NCI-H82 treated with DMSO at 0.1 percent for 48 hours (cell line): ENCODE results near the gene ERCC4.

Source experiments
- DNase-seq: peaks from one replicate; lab custom pipeline; 2025; ENCODE audit not compliant: unreplicated experiment; lab: John Stamatoyannopoulos, UW

Gene ERCC4

GRCh38 chr16:13945744-13946485 lies 26.0 kb downstream of the ERCC4 start:
- DNase-seq, result no peak

GRCh38 chr16:13948086-13948485 lies 28.1 kb downstream of the ERCC4 start:
- no peak for DNase-seq

DNA sequence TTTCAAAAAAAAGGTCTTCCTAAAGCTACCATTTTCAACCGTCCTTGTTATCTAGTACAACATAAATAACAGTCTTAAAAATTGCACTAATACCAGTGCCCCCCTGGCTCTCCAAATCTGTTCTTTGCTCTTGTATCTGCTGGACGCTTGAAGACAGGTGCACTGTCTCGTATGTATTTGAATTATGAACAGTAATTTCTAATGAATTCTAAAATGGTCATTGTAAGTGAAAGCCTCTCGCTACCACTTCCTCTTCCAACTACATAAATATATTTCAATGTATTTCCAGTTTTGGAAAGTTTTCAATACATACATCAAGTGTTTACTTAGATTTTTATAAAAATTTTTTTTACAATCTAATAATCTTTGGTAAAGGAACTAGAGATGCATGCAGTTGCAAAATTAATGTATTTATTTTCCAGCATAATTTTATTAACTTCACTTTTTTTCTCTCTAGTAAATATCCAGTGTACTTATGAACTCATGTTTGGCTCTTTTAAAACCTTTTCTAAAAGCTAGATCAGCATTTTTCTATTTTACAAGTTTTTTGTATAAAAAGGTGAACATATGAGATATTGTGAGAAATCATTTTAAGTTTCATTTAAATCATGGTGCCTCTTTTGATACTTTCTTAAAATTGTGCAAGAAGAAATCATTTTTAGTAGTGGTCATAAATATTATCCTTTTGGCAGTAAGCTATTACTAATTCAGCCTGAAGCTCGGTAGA lies 31.0 kb downstream of the ERCC4 start:
- no peak for DNase-seq

DNA sequence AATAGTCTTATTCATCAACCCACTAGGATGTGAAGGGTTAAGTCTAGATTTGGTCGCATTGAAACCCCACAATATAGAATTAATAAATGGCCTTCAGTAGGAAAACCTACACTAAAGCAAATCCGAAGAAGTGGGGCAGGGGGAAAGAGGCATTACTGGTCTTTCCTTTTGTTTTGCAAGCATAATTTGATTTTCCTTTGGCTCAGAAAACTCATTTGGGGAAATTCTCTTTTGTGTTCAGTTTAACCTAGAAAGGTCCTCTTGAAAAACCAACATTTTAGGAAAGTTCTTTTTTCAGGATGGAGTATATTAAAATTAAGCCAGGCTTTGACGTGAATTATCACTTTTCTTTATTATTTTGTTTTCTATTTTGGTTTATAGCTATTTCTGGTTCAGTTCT lies 31.7 kb downstream of the ERCC4 start:
- DNase-seq, result no peak

DNA sequence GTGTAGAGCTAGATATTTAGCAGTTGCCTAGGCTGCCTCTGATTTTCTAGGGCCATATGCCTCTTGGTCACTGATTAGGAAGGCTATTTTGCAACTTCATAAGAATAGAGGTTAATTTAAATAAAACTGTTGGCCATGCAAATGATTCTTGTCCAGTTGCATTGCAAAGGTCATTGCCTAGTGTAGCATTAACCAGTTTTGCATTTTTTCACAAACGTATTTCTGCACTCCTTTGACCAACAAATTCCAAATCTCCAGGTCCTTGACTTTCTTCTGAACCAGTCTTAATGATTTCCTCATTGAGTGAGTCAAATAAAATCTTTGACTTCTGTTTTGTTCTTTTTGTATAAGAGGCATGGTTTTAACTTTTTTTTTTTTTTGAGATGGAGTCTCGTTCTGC lies 33.5 kb downstream of the ERCC4 start:
- DNase-seq, result no peak

DNA sequence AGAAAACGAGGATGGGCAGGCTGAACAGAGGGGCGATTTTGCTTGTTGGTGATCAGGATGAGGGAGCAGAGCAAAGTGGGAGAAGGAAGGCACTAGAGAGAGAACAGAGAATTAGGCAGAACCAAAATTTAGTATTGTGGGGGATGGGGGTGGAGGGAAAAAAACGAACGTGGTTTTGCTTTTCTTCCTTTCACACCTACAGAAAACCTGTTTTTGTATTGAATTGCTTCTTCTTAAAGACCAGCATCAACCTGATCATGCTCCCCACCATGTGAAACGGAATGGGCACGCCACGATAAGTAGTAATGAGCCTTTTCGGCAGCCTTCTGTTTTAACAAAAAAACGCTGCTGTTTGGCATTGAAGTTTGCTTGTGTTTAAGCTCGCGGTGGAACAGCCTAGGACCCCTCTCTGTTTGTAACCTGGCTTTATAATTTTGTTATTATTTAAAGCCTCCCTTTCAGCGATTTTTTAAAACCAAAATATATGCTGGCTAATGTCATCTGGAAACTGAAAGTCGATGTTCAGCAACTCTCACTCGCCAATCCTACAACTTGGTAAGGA lies 36.8 kb downstream of the ERCC4 start:
- no peak for DNase-seq

DNA sequence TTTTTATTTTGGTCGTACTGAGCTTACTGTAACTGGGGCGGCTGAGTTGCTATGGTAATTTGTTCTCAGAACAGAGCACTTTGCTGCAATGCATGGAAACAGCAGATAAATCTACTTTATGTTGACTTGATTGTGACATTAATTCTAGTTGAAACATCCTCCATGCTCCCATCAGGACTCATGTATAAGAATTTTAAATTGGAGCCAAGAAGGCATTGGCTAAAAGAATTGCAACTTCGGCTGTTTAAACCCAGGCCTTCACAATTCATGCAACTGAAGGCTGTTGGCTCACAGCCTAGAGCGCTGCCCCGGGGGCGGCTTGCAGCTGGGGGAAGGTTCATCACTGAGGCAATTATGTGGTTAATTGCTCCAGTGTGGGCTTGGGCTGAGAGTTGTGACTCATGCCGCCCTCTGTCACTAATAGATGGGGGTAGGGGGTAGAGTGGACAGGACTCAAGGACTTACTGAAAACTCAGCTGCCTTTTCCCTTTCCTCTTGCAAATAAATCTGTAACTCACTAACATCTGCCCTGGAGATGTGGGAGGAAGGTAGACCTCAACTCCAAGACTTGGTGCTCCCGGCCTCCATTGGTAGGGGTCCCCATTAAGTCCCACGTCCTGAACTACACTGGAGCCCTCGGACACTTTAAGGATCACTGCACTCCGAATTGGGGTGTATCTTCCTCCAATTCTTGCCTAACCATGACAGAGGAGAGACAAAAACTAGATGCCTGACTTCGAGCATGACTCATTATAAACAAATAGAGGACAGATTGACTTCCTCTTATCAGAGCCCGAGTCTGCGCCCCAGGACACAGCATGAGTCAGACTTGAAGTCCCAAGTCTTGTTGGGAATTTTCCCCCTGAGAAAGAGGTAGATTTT lies 37.5 kb downstream of the ERCC4 start:
- no peak for DNase-seq

DNA sequence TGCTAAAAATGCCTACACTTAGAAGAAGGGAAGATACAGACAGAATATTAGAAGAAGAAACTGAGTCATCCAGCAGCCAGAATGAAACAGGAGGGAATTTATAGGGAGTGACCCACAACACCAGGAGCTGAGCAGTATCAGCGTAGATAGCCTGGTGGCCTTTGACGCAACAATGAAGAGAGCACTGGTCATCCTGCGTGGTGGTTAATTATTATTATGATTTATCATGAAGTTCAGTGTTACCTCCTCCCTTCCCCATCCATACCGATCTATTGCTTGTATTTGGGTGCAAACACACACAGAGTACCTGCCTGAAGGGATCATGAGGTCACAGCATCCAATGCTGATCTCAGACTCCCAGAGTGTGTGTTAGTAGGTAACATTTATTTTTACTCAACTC lies 38.5 kb downstream of the ERCC4 start:
- no peak for DNase-seq

DNA sequence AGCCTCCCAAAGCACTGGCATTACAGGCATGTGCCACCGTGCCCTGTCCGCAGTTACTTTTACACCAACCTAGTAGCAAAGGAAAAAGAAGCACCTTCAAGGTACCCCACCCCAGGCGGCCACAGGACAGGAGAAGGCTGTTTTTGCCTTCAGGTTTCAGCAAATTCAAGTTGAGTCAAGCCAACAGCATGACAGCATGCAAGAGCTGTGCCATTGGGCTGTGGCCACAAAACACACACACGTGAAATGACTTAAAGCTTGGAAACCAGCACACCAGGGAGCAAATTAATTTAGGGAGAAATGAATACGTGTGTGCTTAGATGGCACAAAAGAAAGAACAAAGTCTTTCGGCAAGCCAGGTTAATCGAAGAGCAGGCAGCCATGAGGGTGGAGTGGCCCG lies 39.7 kb downstream of the ERCC4 start:
- no peak for DNase-seq

DNA sequence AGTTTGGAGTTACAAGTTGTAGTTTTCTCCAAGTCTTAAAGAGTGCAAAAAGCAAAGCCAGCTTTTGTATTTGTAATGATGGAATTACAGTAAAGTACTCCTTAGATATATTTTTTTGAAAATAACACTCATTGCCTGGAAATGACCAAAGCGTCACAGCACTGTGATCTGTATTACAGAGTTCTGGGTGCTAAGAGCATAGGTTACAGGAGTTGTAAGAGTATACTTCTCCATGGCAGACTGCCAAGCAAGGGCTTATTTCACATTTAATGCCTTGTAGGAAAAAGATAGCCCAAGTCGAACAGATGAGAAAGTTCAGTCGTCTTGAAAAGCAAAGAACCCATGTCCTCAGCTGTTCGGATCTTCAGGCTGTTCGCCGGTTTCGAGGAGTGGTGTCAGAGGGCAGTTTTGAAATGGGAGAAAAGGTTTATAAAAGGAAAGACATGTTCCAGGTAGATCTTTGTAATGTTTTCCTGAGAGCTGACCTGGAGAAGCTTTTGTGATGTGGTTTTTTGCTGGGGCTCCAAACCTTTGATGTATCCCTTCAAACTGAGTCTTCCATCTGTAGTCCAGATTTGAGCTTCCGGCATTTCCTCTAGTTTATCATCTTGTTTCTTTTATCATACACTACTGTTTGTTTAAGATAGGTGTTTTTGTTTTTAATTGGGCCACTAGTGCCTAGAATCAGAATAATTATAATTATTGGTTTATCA lies 41.3 kb downstream of the ERCC4 start:
- peak; percentile 56 for DNase-seq

DNA sequence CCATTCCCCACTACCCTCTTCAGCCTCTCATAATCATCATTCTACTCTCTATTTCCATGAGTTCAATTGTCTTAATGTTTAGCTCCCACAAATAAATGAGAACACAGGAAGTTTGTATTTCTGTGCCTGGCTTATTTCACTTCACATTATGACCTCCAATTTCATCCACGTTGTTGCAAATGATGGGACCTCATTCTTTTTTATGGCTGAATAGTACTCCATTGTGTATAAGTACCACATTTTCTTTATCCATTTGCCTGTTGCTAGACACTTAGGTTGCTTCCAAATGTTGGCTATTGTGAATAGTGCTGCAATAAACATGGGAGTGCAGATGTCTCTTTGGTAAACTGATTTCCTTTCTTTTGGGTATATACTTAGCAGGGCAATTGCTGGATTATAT lies 42.3 kb downstream of the ERCC4 start:
- DNase-seq, result no peak

DNA sequence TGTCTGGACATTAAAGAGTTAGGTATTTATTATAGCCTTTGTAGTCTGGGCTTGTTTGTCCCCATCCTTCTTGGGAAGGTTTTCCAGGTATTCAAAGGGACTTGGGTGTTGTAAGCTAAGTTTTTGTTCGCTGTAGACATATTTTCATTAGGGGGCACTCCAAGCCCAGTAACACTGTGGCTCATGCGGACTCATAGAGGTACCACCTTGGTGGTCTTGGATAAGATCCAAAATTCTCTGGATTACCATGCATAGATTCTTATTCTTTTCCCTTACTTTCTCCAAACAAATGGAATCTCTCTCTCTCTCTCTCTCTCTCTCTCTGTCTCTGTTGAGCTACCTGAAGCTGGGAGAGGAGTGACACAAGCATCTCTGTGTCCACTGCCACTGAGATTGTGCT lies 48.9 kb downstream of the ERCC4 start:
- DNase-seq, result no peak

GRCh38 chr16:13969711-13970110 lies 49.8 kb downstream of the ERCC4 start:
- DNase-seq, result no peak

DNA sequence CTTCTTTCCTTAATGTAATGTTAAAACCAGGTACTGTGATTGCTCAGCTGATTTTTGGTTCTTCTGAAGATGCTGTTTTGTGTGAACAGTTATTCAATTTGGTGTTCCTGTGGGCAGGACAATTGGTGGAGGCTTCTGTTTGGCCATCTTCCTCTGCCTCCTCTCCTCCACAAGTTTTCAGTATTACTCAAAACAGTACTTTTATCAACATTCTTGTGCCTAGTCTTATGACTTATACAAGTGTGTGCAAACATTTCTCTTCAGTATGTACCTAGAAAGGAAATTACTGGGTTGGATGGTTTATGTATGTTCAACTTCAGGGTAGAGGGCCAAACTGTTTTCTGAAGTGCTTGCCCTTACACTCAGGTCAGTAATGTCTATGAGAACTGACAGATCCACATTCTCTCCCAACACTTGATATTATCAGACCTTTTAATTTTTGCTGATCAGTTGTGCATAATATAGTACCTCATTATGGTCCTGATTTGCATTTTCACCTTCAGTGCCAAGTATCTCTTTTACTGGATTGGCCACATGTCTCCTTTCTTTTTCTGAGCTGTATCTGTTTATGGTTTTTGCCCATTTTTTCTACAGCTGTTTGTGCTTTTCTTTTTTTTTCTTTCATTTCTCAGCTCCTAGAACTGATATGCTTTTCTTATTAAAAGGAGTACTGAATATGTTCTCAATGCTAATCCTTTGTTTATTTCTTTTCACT lies 50.9 kb downstream of the ERCC4 start:
- DNase-seq, result no peak

DNA sequence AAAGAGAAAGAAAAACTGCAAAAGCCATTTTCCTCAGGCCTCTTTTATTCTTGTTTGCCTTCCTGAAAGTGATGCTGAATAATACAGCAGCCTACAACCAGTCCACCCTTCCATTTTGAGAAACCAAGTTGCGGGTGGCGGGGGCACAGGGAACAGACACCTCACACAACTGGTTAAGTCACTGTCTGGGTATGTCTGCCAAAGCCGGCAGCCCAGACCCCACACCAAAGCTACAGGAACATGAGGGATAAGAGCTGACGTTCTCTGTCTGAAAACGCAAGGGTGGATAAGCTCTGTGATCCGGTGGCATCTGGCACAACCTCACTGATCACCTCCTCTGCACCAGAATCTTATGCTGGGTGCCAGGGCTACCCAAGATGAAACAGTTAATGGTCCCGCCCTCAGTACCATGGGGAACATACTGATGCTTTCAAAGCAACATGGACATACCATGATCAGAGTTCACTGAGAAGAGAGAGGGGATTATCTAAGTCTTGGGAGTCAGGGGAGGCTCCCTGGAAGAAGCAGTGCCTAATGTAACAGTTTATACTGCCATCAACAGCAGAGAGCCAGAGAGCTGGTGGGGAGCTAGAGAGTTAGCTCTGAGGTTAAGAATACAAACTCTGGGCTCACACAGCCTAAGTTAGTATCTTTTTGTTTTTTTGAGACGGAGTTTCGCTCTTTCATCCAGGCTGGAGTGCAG lies 53.5 kb downstream of the ERCC4 start:
- DNase-seq, result no peak

GRCh38 chr16:13977177-13977576 lies 57.2 kb downstream of the ERCC4 start:
- DNase-seq, result no peak

DNA sequence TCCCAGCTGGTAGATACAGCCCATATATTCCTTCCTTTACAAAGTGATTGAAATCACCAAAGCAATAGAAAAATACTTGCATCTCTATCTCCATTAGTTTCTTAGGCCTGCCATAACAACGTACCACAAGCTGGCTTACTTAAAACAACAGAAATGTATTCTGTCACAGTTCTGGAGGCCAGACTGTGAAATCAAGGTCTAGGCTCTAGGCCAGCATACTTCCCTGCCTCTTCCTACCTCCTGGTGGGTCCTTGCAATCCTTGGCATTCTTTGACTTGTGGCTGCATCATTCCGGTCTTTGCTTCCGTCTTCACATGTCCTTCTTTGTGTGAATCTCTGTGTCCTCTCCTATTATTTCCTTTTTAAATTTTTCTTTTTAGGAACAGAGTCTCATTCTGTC lies 62.5 kb downstream of the ERCC4 start:
- no peak for DNase-seq

DNA sequence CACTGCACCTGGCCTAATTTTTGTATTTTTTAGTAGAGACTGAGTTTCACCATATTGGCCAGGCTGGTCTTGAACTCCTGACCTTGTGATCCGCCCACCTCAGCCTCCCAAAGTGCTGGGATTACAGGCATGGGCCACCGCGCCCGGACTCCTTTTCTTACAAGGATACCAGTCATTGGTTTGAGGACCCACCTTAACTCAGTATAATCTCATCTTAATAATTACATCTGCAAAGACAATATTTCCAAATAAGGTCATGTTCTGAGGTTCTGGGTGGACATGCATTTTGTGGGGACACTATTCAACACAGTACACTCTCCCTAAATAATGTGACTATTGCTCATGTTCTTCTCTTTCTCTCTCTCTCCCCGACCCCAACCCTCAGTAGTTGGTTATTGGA lies 63.7 kb downstream of the ERCC4 start:
- DNase-seq, result no peak

- DNase-seq, result no peak
These were observed 64.8 kb downstream of the ERCC4 start for GRCh38 chr16:13984794-13985193.

GRCh38 chr16:13988038-13988437 lies 68.1 kb downstream of the ERCC4 start:
- no peak for DNase-seq
